ENCODE data around the gene ADCY4. TPM values are rescaled to one million over a fixed set of nuclear protein-coding genes. Genes with fewer than 3 reads are reported as not detected.

ADCY4 gene
- total RNA-seq, 1 donor from 2014 or later = 29.0 TPM

DNA sequence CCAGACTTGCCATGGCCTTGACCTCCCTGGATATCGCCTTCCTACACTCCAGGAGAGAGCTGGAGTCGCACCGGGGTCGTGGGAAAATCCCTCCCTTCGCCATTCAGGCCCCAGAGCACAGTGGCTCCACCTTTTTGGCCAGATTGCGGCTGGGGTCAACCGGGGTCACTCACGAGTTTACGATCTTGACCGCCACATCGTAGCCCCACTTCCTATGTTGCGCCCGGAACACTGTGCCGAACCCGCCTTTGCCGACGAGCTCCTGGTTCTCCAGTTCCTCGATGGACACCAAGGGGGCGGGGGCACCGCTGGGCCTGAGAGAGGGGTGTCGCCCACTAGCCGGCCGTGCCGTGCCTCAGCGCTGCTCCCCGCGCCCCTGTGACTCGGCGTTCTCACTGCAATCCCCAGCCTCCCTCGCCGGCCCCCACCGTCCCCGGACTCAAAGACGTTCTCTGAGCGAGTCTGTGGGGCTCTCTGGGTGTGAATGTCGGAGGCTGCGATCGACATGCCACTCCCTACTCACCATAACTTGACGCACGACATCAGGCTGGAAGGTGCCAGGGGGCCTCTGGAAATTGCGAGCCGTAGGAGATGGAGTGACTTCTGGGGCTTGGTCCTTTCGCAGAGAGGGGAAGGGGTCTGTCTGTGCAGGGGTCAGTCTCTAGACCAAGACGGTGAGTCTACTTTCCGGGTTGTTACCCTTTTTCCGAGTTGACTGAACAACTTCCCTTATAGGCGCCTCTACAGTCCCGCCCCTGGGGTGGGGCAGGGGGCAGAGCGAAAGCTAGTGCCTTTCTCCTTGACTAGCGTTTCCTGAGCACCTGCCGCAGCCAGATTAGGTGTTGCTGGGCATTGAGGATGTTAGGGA, 4.6 kb upstream of the ADCY4 start, which contains the start of gene RIPK3:
Gene RIPK3, minus strand, starts transcription at position 708 of the 868 bp plus-strand sequence. Its CDS starts 165 bp downstream, at position 543.
- peak; percentile 66 for DNase-seq (ENCODE audit: low spot score)

DNA sequence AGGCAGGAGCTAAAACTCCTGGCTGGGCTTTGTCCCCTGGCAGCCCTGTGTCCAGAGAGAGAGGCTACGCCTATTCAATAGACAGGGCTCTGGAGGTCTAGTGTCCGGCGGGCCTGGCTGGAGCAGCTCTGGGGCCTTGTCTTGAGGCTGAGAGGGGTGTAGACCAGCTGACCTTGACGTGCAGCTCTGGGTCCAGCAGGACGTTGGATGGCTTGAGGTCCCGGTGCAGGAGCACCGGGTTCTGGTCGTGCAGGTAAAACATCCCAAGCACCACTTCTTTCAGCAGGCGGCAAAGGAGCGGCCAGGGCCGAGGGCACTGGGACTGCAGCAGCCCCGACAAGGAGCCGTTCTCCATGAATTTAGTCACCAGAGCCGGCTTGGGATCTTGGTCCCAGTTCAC, 4.0 kb upstream of the ADCY4 start:
- no peak for DNase-seq (ENCODE audit: low spot score)

DNA sequence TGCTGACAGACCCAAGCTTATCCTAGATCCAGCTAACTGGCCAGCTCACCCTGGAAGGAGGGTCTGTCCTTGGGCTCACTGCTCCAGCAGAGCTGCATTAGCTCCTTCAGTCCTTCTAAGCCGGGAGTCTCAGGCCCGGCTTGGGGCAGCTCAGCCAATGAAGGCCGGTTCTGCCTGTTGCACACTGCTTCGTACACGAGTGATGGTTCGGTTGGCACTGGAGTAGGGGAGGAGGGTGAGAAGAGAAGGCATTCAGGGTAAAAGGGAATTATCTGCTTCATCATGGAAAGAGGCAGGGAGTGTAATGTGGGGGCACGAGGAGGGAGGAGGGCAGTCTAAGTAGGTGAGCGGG, 2.9 kb upstream of the ADCY4 start:
- no peak for DNase-seq (ENCODE audit: low spot score)

DNA sequence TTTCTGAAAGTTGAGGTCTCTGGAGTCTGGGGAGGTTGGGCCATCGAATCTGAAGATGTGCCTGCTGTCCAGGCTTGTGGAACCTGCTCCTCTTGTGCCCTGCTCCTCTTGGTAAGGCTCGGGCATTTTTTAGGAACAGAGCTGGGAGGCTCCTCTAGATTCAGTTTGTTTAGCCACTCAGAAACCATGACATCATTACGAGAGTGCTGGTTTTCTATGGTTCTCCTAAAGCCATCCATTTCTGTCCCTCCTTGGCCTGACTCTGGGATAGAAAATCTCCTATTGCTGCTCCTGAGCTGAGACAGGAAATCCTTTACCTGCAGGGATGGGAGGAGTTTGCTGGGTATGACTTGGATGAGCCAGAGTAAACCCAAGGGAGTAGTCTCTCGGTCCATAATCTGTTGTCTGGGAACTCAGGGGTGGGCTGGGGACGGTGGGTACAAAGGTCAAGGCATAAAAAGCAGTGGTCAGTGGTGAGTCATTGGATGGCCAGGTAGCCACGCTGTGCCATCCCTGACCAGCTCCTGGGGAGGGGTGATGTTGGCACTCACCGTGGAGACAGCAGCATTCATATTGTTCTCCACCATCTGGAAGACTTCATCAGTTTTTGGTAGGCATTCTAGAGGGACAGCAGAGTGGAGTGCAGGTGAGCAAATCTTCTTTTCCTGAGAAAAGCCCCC, 2.4 kb upstream of the ADCY4 start:
- no peak for DNase-seq (ENCODE audit: low spot score)

DNA sequence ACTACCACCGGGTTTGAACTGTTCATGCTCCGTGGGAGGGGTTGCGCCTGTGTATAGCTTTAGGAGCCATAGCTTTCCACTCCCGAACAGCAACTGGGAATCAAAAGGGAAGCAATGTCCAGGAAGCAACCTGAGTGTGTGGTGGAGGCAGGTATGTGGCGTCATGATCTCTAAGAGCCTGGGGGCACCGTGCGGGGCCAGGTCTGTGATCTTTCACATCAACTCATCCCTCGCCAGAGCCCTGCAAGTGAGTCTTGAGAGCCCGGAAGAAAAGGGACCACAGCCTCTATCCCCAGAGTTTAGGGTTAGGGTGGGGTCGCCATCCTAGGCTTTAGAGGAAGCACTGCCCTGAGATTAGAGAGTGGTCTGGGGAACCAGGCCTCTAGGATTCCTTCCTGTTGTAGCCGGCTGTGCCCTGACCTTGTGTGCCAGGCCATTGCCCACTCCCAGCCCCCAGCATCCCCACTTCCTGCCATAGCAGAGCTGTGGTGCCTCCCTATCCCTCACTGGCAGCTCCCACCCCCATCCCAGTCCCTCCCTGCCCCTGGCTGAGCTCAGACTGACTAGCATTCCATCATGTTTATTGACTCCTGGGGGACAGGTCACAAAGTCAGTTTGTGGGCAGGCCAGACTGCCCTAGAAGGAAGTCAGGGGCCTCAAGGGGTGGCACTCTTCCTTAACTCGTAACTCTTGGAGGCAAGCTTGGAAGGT, 745 bp upstream of the ADCY4 start:
- no peak for DNase-seq (ENCODE audit: low spot score)

DNA sequence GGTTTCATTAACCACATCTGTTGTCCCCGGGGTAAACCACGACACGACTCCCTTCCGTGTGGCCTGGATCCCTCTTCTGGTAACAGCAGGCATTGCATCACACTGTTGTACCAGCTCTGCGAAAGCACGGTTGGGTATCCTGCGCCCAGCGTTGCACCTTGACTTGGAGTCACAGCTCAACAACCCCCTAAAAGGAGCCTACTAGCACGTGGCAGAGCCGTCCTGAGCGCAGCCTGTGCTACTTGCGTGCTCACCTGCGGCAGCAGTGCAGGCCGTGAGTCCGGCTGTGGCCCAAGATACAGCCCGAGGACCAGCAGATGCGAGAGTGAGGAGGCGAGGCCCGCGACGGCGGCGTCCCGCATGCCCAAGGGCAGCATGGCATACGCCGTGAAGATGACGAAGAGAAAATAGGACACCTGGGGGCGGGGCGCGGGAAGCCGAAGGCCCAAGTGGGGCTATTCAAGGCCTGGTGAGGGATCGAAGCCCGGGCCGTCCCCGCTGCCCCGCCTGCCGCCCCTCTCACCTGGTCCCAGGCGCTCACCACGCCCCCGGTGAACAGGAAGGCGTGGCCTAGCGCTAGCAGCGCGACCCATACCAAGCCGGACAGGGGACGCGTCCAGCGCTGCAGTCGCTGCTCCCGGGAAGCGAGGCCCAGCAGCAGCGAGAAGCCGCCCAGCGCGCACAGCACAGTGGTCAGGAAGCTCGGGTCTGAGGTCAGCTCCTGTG, 2.4 kb downstream of the ADCY4 start:
- DNase-seq (ENCODE audit: low spot score) = peak; percentile 86

DNA sequence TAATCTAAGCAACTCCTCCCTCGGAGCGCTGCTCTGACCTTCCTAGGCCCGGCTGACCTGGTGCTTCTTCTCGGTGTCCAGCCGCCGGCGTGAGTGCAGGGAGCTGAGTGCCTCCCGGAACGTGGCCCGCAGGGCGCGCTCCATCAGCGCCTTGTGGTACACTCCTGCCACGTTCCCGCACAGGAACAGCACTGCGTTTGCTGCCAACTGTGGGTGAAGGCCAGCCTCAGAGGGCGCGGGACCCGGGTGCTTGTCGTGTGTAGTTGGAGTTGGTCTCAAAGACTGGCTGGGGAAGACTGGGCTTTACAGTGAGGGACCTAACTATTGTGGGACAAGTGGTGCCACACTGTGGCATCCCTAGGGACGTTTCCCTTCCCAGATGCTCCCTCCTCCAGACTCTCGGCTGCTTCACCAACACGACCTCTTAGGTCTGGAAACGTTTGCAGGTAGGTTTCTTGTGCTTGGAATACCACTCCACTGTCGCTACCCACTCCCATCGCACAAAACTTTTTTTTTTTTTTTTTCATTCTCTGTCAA, 3.1 kb downstream of the ADCY4 start:
- DNase-seq (ENCODE audit: low spot score) = no peak

DNA sequence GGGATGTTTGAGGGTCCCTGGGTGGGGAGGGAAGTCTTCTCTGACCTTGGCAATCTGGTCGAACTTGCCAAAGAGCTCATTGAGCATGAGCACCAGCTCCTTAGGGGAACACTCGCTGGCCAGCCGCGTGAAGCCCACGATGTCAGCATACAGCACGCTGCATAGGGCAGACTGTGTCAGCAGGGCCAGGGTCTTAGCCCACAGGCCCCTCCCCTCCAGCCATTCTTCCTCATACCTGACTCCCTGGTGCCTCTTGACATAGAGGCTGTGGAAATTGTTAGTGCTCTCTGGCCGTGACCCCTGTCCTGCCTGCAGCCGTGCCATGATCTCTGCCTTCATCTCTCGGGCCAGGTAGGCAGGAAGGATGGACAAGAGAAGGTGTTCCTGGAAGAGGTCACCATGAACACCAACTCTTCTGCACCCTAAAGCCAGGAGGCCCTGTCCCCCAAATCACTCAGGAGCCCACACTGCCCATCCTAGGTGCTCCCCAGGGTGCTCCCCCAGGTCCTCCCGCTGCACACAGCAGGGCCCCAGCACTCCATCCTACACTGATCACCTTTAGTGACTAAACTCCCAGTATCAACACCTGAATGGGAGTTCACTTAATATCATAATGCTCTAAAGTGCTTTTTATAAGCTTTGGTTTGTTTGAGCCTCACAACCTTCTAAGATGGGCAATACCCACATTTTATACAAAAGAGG, 3.7 kb downstream of the ADCY4 start:
- no peak for DNase-seq (ENCODE audit: low spot score)

DNA sequence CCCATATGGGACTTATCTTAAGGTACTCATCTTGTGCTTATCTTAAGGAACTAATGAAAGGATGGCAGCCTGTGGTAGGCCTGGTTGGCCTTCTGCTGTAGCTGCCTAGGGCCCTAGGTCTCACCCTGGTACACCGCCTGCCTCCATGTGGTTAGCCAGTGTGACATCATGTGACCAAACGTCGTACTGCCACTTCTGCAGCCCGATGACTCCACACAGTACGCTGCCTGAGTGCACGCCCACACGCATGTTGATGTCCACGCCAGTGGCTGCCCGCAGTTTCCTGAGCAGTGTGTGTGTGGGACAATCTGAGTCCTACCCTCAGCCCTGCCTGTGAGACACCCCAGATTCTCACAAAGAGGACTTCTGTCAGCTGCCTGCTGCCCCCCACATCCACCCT, 5.1 kb downstream of the ADCY4 start:
- DNase-seq (ENCODE audit: low spot score) = peak; percentile 76

DNA sequence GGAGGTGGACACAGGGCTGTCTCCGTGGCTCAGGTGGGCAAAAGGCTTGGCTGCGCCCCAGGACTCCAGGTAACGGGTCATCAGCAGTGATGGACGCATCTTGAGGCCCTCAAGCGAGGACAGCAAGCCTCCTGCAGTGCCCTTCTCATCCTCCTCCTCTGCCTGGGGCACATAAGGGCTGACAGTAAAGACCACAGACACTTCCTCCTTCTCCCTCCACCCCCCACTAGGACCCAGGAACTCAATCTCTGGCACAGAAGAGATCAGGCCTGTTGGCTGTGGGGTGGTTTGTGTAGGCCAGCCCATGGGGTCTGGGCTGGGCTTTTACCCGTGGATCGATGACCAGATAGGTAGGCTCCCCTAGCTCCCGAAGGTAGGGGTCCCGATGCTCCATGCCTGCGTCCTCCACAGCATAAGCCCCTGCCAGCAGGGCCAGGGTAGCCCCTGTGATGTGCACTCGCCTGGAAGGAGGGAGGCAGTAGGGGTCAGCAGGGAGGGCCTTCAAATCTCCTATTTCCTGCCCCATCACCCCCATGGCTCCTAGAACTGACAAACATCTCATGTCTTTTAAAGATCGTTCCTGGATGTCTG, 5.7 kb downstream of the ADCY4 start:
- DNase-seq (ENCODE audit: low spot score) = no peak

DNA sequence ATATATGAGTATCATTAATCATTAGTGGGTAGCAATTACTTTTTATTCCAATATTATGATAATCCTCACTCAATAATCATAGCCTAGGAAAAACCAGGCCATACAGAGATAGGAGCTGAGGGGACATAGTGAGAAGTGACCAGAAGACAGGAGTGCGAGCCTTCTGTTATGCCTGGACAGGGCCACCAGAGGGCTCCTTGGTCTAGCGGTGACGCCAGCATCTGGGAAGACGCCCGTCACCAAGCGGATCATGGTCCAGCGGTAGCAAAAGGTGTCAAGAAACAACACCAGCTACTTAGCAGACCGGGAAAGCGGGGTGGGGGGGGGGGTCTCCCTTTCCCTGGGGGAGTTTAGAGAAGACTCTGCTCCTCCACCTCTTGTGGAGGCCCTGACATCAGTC, 7.0 kb downstream of the ADCY4 start:
- DNase-seq (ENCODE audit: low spot score) = peak; percentile 65

DNA sequence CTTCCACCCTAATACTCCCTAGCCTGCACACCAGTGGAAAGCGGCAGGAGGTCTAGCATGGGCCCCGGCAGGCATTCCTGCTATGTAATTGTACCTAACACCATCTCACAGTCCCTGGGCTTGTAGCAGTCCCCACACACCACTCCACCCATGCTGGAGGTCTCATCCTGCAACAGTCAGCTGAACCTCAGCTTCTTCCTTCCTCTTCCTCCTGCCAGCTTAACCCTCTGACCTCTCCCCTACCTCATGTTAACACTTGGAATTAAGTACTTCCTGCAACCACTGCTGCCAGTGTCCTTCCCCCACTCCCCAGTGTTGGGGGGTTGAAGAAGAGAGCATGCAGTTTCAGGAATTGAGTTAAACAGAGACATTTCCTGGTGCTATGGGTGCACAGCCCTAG, 7.6 kb downstream of the ADCY4 start:
- DNase-seq (ENCODE audit: low spot score) = no peak

DNA sequence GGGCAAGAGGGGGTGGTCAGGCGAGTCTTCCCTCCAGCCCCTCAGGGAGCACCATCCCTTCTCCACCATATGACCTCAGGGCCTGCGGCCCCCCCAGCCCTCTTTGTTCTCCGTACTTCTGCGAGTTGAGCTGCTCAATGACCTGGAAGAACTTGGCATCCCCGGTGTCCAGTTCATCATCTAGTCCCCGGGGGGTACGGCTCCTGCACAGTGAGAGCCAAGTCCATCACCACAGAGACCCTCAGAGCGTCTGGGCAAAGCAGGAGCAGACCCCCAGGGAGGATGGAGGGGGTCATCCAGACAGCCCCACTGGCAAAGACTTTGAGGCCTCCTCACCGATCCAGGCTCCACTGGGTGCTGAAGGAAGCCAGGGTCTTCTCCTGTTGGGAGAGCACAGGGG, 8.9 kb downstream of the ADCY4 start:
- DNase-seq (ENCODE audit: low spot score) = no peak

DNA sequence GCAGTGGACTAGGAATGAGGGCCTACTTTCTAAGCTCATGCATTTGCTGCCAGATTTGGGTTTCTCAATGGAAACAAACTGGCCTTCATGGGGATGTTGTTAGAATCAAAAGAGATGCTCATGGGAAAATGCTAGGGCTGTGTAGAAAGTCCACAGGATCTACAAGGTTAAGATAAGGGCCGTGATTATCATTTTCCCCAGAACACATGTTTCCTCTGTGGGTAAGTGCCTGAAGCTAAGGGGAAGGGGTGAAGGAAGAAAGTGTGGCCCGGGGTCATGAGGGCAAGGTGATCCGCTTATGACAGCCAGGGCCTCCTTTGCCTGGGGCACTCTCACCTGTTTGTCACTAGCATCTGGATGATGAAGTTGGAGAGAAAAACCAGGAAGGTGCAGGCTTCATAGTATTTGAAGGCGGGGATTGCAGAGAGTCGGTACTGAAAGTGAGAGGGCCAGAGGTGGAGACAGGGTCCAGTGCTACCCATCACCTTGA, 9.8 kb downstream of the ADCY4 start:
- no peak for DNase-seq (ENCODE audit: low spot score)

DNA sequence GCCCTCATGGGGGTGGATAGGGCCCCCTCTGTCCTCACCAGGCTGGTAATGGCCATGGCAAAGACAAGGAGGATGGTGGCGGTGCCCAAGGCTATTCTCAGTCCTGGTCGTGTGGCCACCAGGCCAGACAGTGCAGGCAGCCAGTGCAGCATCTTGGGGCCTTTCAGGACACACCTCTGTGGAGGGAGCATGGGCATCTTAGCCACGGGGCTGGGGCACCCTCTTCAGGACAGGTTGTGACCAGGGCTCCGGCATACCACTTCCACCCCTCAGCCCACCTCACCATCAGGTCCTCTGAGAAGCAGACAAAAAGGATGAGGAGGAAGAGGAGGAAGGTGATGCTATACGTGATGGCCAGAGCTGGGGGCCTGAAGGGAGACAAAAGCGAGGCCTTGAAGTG, 10.8 kb downstream of the ADCY4 start:
- DNase-seq (ENCODE audit: low spot score) = no peak

DNA sequence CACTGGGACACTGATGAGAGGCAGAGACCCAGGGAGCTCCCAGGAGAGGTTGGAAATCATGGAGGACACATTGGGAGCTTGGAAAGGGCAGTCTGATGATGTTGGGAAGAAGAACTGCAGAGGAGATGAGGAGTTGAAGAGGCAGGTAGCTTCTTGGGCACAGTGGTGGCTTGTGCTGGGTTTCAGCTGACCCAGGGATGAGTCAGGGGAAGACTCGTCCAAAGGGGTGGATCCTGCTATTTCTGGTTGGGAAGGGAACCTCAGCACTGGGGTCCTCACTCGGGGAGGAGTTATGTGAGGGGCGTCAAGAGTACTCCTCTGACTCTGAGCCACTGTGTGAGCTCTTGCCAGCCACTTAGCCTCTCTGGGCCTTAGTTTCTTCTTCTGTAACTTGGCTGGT, 11.5 kb downstream of the ADCY4 start:
- no peak for DNase-seq (ENCODE audit: low spot score)

DNA sequence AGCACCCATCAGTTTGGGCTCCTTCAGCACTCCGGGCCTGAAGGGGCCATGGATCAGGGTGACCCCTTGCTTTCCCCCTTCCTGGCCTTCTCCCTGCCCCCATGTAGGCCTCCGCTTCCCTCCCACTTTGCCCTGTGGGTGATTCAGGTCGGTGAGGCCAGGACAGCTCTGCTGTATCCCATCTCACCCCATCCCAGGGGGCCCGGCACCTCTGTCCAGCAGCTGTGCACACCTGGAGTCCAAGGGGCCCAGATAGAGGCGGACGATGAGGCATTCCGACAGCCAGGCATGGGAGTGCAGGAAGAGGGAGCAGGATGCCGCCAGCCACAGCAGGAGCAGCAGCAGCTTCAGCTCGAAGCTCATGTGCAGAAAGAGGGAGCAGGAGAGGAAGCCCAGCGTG, 12.2 kb downstream of the ADCY4 start:
- no peak for DNase-seq (ENCODE audit: low spot score)

DNA sequence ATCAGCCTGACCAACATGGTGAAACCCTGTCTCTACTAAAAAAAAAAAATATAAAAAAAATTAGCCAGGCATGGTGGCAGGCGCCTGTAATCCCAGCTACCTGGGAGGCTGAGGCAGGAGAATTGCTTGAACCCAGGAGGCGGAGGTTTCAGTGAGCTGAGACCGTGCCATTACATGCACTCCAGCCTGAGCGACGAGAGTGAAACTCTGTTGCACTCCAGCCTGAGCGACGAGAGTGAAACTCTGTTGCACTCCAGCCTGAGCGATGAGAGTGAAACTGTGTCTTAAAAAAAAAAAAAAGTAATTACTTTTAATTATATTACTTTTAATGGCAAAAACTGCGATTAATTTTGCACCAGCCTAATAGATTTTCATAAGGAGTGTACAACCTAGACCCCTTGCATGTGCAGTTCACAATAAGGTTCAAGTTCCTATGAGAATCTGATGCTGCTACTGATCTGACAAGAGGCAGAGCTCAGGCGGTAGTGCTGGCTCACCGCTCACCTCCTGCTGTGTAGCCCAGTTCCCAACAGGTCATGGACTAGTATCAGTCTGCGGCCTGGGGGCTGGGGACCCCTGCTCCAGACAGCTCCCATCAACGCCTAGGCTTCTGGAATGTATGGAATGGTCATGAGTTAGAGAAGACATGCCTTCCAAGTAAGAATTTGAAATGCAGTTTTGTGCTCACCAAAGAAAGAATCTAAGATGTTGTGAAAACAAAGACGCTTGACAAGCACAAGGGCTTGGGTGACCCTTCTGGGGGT, 13.5 kb downstream of the ADCY4 start:
- no peak for DNase-seq (ENCODE audit: low spot score)

DNA sequence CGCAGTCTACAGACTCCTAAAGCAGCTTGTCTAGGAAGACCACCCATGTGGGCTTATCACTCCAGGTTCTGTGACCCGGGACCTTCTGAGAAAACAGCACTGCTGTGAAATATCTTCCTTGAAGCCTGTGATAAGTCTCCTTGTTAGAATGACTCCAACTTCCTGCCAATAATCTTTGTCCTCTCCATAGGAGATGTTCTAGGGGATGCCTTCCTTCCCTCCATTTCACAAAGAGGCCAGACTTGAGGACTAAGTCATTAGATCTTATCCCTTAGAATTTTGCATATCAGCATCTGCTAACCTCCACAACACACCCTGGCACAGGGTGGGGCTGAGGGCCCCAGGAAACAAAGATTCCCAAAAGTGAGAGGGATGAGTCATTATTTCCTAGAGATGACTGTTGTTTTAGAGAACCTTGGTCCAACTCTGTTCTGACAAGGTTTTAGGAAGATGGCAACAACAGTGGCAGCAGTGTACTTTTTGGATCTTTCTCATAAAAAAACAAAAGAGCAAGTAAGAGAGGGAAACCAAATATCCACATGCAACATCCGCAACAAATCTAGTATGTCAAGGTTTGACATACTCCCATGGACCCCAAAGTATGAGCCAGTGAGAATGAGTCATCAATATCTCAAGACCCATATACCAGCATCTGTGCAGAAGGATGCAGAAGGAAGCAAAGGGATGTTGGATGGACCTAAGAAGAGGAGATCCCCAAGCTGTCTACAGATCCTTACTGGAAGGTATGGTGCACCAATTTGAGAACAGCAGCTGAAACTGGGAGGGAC, 17.5 kb downstream of the ADCY4 start:
- no peak for DNase-seq (ENCODE audit: low spot score)
